Measurements from ENCODE around the gene TNS4. TPM values are rescaled to one million over a fixed set of nuclear protein-coding genes. Genes with fewer than 3 reads are reported as not detected.
A peak's percentile ranks its signal among the peaks of the same experiment; 100 is the strongest.

TNS4 gene
- total RNA-seq, 1 experiment from 2014 or later: 0.59 TPM

- no peak overlapping the region for H3K9ac ChIP-seq (ENCODE audit: extremely low read depth, insufficient read length, low read length)
- H4K20me1 ChIP-seq (ENCODE audit: control insufficient read depth, insufficient read depth, insufficient read length): no peaks in the 10 kb centered on the region
- DNase-seq: peak; percentile 73
- no peaks in the 10 kb centered on the region for H3K79me2 ChIP-seq (ENCODE audit: insufficient read depth, low read length)
- no peak overlapping the region for H3K18ac ChIP-seq (ENCODE audit: insufficient read length, low read depth, low read length)
- no peak overlapping the region for H3K27ac ChIP-seq (ENCODE audit: insufficient read length, low read depth, low read length)
- H4K91ac ChIP-seq (ENCODE audit: insufficient read length, low read depth, low read length): no peak overlapping the region
- H3T11ph ChIP-seq (ENCODE audit: low read length): no peak overlapping the region
- no peak overlapping the region for H2BK15ac ChIP-seq (ENCODE audit: low read depth, low read length)
- no peak overlapping the region for H3K4me2 ChIP-seq (ENCODE audit: insufficient read depth, insufficient read length, low read length)
- no peak overlapping the region for H3K23ac ChIP-seq (ENCODE audit: insufficient read length, low read depth, low read length)
- H3K4me1 ChIP-seq (ENCODE audit: insufficient read depth, low read length): peaks cover 4% of the 10 kb centered on the region; the same call in 1 of the 2 replicates
- TF ChIP-seq CTCF (conservative IDR thresholded peaks at IDR 0.05): no peak
- H3K27me3 ChIP-seq (ENCODE audit: insufficient read depth, low read length): no peaks in the 10 kb centered on the region; the same call in 1 of the 2 replicates
- H4K8ac ChIP-seq (replicated peaks; ENCODE audit: insufficient read length, low read depth, low read length): no peak overlapping the region
- no peak overlapping the region for H3K4ac ChIP-seq (ENCODE audit: low read depth, low read length)
- H3K4me1 Mint-ChIP-seq: peaks cover 12 to 27% of the 10 kb centered on the region in 2 experiments
- H2BK5ac ChIP-seq (ENCODE audit: insufficient read length, low read length): no peak overlapping the region
- H2BK120ac ChIP-seq (ENCODE audit: low read depth, low read length, poor library complexity, severe bottlenecking): no peak overlapping the region
- no peaks in the 10 kb centered on the region for H3K9me3 ChIP-seq (ENCODE audit: control insufficient read depth, low read depth, low read length)
- no peak overlapping the region for H3K56ac ChIP-seq (ENCODE audit: insufficient read length, low read depth, low read length)
- no peaks in the 10 kb centered on the region for H3K36me3 Mint-ChIP-seq (ENCODE audit: insufficient read depth in 1 of 3, low read depth in 3 of 3)
- H2BK12ac ChIP-seq (ENCODE audit: insufficient read length, low read depth, low read length): no peak overlapping the region
- H3K4me3 Mint-ChIP-seq: no peak overlapping the region
- no peak overlapping the region for H3K14ac ChIP-seq (ENCODE audit: insufficient read depth, low read length)
- H3K23me2 ChIP-seq (ENCODE audit: insufficient read length, low read depth, low read length, poor library complexity, severe bottlenecking): no peaks in the 10 kb centered on the region
- no peak overlapping the region for H4K5ac ChIP-seq (ENCODE audit: insufficient read length, low read depth, low read length)
- H3K27ac Mint-ChIP-seq: peak overlapping the region in 2 of 3 experiments; percentile 6 to 57; a peak in 4 of 7 replicates
- peaks cover 13% of the 10 kb centered on the region for H3K27me3 Mint-ChIP-seq (ENCODE audit: low read depth)
- no peak overlapping the region for H2AK5ac ChIP-seq (ENCODE audit: insufficient read length, low read length)
- H3K9me3 Mint-ChIP-seq: no peaks in the 10 kb centered on the region
- no peaks in the 10 kb centered on the region for H3K79me1 ChIP-seq (ENCODE audit: insufficient read depth, low read depth, low read length, poor library complexity, severe bottlenecking)
- WGBS (ENCODE audit: extremely low coverage, insufficient read length, low lambda C conversion rate): no CpG with 5 or more reads among the region's 5 CpGs
- H2BK20ac ChIP-seq (ENCODE audit: low read depth, low read length, poor library complexity, severe bottlenecking): no peak overlapping the region
- H2AFZ ChIP-seq (ENCODE audit: low read length): no peak overlapping the region
Observed at GRCh38 chr17:40518401-40519088, 17.1 kb upstream of the TNS4 start.
